CD4-positive, alpha-beta T cell treated with Interleukin-17A for 1 hour (primary cell): ENCODE data around the gene PRTG.
"Not testable (repeated sequence)": the region's sequence is repeated elsewhere in the genome, so short reads cannot be mapped to it uniquely, and the experiment has no call there.

Source experiments
- DNase-seq: peaks from one replicate; pipeline ENCODE4 v3.0.0-alpha.2; 2020

Gene PRTG

DNA sequence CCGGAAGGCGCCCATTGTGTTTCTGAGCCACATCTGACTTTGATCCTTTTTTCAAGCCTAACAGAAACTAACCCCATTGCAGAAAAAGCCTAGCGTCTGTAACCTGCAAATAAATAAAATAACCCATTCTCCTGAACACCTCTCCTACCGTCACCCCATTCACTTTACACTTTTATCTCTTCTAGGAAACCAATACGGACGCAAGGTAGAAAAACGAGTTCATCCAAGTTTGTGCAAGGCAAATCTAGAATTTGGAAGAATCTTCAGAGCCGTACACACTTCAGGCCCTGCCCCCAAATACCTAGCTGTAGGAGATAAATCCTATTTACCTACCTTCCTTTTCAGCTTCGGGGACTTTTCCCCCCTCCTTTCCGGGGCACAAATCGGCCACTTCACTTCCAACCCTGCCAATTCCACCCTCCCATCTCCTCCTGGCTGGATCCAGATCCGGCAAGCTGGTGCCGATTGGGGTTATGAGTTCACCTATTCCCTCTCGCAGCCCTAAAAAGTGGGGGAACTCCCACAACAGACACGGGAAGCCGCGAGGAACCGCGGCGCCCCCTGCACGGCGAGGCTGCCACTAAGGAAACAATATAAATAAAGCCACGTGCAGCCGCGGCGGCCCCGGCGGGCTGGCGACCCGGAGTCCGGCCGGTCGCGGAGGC, 987 bp downstream of the PRTG start:
- no peak for DNase-seq

- no peak for DNase-seq
Measured at GRCh38 chr15:55740981-55741832, 1.7 kb downstream of the PRTG start.

- DNase-seq, result no peak
Measured at GRCh38 chr15:55740359-55740878, 2.5 kb downstream of the PRTG start.

DNA sequence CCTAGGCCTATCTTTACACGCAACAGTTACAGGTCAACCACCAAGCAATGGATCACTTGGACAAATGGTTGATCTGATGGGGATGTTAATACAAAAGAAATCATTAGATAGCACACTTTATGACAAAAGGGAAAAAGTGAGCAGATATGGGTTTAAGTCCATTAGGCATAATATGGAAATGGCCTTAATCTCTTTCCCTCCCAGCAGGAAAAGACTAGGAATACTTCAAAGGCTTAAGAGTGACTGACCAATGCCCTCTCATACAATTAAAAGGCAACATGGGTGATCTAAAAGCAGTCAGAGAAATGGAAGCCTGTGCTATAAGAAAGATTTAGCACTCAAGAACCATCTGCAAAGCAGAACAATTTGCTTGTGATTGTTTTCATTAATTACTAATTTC, 3.3 kb downstream of the PRTG start:
- DNase-seq, result no peak

- DNase-seq, result no peak
Measured at GRCh38 chr15:55738715-55739114, 4.2 kb downstream of the PRTG start.

- no peak for DNase-seq
Measured at GRCh38 chr15:55737373-55737772, 5.6 kb downstream of the PRTG start.

DNA sequence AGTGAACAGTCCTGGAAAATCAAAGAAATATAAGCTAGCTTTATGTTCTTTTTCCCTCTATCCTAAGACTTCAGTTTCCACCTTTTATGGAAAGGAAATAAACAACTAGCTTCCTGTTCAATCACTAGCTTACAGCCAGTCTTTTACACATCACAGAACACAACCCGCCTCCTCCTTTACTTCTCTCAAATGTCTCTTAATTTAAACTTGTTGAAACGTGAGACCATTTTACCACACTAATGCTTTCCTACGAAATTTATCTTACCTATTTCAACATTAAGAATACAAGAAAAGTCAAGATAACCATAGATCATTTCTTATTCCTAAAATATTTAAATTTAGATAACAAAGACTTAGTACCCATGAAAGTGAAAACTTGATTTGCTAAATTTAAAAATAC, 6.2 kb downstream of the PRTG start:
- DNase-seq, result no peak

DNA sequence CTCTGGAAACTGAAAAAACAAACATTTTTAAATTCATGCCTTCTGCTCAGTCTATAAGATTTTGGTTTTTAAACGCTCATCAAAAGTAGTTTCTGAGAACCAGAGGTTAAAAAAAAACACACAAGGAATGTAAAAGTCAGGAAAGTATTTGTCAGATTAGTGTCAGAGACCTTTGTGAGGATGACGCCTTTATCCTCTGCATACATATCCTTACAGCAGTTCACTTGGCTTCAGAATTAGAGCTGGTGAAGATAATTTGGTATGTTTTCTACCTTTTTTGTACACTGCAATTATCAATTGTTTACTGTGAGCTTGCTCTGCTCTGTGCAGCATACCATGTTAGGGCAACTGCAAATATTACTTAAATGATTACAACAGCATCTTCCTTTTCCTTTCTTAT, 8.3 kb downstream of the PRTG start:
- no peak for DNase-seq

DNA sequence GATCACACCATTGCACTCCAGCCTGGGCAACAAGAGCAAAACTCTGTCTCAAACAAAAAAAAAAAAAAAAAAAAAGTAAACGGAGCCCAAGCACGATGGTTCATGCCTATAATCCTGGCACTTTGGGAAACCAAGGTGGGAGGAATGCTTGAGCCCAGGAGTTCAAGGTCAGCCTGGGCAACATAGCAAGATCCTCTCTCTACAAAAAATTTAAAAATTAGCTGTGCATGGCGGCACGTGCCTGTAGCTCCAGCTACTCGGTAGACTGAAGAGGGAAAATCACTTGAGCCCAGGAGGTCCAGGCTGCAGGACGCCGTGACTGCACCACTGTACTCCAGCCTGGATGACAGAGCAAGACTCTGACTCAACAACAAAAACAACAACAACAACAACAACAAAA, 9.5 kb downstream of the PRTG start:
- DNase-seq, result not testable (repeated sequence)

DNA sequence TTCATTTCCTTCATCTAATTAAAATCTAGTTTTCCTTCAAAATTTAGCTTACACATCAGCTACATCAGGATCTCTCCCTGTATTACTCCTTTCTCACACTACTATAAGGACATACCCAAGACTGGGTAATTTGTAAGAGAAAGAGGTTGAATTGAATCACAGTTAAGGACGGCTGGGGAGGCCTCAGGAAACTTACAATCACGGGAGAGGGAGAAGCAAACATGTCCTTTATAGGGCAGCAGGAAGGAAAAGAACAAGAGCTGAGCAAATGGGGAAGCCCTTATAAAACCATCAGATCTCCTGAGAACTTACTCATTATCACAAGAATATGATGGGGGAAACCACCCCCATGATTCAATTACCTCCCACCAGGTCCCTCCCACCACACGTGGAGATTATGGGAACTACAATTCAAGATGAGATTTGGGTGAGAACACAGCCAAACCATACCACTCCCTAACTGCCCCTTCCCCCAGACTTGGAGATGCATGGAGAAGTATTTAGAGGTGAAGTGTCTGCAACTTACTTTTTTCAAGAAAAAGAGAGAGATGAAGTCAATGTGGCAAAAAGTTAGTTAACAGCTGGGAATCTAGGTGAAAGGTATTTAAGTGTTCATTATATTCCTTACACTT, 21.3 kb downstream of the PRTG start:
- DNase-seq, result no peak

DNA sequence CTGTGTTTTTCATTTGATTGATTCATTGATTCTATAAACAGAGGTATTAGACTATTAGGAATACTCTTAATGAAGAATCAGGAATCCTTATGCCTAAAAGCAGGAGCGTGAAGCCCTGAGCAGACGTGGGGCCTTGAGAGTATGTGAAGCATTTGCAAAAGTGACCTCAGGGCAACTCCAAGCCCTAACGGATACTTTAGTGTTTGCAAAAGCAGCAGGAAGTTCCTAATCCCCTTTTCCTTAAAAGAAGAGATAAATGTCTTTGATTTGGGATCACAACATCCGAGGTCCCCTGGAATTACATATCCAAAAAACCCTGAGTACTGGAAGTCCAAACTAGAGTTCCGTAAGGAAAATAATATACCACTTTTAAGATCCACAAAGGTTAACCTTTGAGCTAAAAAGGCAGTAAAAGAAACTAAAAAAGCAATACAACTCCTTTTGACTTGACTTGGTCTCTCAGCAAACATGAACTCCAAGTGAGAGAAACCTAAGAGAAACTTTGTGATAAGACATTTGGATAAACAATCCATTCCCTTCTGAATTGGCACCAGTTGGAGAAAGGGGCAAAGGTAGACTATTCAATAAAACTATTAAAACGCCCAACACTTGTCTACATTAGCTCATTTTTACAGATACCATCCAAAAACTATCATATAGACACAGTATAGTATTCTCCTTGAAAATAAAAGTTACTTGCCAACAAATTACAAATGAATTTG, 27.4 kb downstream of the PRTG start:
- DNase-seq, result no peak

- DNase-seq, result no peak
Measured at GRCh38 chr15:55714064-55714463, 28.9 kb downstream of the PRTG start.

- DNase-seq, result no peak
Measured at GRCh38 chr15:55712363-55712762, 30.6 kb downstream of the PRTG start.

DNA sequence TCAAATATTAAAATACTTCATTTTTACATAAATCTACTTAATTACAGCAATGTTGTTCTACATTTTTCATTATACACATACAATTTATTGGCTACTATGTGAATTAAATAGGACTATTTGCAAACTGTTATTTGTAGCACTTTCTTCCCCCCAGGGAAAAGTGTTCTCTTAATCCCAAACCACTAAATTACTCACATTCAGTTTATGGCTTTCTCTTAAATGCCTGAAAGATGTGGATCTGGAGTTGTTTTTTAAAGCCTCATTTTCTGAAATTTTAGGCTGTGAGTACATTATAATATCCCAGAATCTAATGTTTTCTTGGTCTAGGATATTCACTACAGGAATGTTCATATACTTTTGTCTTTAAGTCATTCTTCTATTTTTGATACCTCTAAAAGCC, 32.7 kb downstream of the PRTG start:
- no peak for DNase-seq

DNA sequence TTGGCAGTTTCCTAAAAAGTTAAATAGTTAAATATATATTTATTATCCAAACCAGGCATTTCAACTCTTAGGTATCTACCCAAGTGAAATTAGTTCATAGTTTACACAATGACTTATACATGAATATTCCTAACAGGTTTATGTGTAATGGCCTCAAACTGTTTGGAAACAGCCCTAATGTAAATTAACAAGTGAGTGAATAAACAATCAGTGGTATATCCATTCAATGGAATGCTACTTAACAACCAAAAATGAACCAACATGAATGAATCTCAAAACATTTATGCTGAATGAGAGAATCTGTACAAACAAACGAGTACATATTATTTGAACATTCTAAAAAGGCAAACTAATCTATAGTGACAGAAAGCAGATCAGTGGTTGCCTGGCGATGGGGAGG, 33.5 kb downstream of the PRTG start:
- DNase-seq, result no peak

DNA sequence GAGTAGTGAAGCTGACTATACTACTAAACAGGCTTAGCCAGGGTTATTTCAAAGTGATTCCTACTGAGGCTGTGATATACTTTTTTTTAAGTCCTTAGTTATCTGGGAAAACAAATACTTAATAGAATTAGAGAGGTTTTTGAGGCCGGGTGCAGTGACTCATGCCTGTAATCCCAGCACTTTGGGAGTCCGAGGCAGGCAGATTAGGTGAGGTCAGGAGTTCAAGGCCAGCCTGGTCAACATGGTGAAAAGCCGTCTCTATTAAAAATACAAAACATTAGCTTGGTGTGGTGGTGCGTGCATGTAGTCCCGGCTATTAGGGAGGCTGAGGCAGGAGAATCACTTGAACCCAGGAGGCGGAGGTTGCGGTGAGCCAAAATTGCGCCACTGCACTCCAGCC, 34.2 kb downstream of the PRTG start:
- DNase-seq, result no peak

DNA sequence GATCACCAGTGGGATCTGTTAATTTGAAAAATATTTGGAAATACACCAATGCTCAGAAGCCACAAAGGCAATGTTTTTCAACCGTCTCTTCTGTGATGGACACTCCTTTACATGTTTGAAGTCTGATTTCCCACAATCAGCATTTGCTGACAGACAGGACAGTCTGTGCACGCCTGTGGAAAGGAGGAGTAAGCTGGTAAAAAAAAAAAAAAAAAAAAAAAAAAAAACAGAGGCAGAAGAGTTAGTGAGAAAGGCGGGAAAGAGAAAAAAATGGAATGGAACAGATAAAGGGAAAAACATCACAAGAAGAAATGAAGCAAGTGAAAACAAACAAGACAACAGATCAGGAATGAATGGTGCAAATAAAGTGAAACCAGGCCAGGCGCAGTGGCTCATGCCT, 35.0 kb downstream of the PRTG start:
- DNase-seq, result no peak

DNA sequence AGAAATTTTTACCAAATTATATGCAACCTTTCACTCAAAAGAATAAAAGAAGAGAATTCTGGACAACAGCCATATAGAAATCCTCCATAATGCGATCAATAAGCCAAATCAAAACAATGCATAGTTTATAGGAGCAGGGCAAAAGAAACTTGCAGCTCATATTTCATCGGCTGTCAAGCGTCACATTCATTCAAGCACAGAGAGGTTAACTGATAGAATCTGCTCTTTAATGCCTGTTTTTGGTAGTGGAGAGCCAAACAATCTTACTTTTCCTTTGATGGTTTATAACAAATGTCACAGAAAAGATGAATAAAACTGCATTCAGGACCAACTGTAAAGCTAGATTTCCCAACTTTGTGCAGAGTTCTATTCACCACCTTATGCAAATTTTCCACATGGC, 35.4 kb downstream of the PRTG start:
- no peak for DNase-seq

- DNase-seq, result no peak
Measured at GRCh38 chr15:55703873-55704301, 39.1 kb downstream of the PRTG start.

DNA sequence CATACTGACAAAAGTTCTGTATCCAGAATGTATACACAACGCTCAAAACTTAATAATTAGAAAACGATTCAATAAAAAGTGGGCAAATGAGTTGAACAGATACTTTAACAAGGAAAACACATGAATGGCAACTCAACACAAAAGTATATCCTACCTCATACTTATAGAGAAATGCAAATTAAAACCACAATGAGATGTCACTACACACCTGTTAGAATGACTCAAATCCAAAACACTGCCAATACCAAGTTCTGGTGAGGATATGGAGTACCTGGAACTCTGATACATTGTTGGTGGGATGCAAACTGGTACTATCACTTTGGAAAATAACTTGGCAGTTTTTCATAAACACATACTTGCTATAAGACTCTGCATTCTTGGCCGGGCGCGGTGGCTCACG, 42.1 kb downstream of the PRTG start:
- DNase-seq, result no peak

GRCh38 chr15:55698653-55699052, 44.3 kb downstream of the PRTG start:
- no peak for DNase-seq

DNA sequence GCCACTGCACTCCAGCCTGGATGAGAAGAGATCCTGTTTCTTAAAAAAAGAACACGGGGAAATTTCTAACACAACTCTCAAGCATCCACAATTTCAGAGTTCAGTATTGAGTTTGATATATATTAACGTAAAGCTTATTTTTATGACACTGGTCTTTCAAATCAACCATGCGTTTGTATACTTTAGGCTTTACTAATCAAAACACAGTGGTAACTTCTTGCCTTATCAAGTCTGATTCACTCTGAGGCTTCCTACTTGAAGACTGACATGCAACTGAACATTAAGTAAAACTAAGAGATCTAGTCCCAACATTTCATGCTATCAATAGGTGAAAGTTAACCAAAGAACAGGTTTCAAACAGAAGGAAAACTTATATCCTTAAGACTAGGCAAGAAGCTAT, 46.7 kb downstream of the PRTG start:
- DNase-seq, result no peak

DNA sequence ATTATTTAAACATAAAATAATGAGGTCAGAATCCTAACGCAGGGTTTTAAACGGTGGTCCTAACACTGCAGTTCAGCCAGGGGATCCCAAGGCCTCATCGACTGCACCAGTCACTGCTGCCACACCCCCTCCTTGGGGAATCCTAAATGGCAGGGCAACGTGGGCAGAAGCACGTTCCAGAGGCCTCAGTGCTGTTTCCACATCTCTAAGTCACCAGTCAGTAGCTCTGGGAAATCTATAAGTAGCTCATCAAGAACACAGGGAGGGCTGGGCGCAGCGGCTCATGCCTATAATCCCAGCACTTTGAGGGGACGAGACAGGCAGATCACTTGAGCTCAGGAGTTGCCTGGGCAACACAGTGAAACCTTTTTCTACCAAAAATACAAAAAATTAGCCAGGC, 47.5 kb downstream of the PRTG start:
- DNase-seq, result no peak
